ENCODE results near the gene SMARCB1. TPM values are rescaled to one million over a fixed set of nuclear protein-coding genes. Genes with fewer than 3 reads are reported as not detected.

SMARCB1 gene
- total RNA-seq, 1 experiment from 2014 or later: 80.2 TPM

DNA sequence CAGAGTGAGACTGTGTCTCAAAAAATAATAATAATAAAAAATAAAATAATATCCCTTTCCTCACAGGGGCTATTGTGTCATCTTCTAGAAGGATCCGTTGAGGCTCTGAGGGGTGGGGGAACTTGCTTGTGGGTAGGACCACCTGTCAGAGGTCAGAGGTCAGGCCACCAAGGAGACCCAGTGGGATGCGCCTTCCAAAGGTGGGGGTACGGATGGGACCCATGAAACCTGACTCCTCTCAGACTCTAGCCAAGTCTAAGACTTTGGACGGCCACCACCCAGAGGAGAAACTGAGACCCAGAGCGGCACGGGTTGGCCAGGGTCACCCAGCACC, 14.5 kb upstream of the SMARCB1 start:
- Histone ChIP-seq H2AFZ (peak overlapping the region; percentile 74; the same call in 1 of the 2 replicates), H3K4me1 (replicated peaks; ENCODE audit: insufficient read depth) (peaks cover 3% of the 10 kb centered on the region; the same call in 1 of the 2 replicates), H3K36me3 (ENCODE audit: low read depth) (no peaks in the 10 kb centered on the region), H3K27ac (no peak overlapping the region), H3K79me2 (ENCODE audit: low read depth) (peaks cover under 1% of the 10 kb centered on the region; the same call in 1 of the 2 replicates), H3K4me3 (peak overlapping the region; percentile 51; the same call in 1 of the 2 replicates), H3F3A (ENCODE audit: insufficient read depth, low read depth) (peaks cover 31% of the 10 kb centered on the region; the same call in 1 of the 2 replicates), H3K9me3 (ENCODE audit: insufficient read depth, low read depth) (no peaks in the 10 kb centered on the region), H3K9me2 (ENCODE audit: insufficient read depth) (no peaks in the 10 kb centered on the region), H3K4me2 (peak overlapping the region; percentile 90), H3K27me3 (ENCODE audit: insufficient read depth, low read depth) (no peaks in the 10 kb centered on the region), H4K20me1 (ENCODE audit: insufficient read depth) (no peaks in the 10 kb centered on the region)
- CTCF ChIA-PET: interaction anchor here (1.0 kb wide), 1 partner anchor 85 kb away, joined by 9 read pairs; the partner anchor contains the start of gene SLC2A11
- BruUV-seq (replicated peaks): no TSS peak
- TF ChIP-seq, protein P1, sequence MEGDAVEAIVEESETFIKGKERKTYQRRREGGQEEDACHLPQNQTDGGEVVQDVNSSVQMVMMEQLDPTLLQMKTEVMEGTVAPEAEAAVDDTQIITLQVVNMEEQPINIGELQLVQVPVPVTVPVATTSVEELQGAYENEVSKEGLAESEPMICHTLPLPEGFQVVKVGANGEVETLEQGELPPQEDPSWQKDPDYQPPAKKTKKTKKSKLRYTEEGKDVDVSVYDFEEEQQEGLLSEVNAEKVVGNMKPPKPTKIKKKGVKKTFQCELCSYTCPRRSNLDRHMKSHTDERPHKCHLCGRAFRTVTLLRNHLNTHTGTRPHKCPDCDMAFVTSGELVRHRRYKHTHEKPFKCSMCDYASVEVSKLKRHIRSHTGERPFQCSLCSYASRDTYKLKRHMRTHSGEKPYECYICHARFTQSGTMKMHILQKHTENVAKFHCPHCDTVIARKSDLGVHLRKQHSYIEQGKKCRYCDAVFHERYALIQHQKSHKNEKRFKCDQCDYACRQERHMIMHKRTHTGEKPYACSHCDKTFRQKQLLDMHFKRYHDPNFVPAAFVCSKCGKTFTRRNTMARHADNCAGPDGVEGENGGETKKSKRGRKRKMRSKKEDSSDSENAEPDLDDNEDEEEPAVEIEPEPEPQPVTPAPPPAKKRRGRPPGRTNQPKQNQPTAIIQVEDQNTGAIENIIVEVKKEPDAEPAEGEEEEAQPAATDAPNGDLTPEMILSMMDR (conservative IDR thresholded peaks at IDR 0.05): no peak
- no peak for TF ChIP-seq EZH2 (IDR thresholded peaks at IDR 0.05; ENCODE audit: low read depth)
- POLR2A ChIA-PET (ENCODE audit: unreplicated experiment): no interaction called here
- intact Hi-C loops (cut with micrococcal nuclease; ENCODE audit: unreplicated experiment): no loop called here
- DNase-seq: no peak

DNA sequence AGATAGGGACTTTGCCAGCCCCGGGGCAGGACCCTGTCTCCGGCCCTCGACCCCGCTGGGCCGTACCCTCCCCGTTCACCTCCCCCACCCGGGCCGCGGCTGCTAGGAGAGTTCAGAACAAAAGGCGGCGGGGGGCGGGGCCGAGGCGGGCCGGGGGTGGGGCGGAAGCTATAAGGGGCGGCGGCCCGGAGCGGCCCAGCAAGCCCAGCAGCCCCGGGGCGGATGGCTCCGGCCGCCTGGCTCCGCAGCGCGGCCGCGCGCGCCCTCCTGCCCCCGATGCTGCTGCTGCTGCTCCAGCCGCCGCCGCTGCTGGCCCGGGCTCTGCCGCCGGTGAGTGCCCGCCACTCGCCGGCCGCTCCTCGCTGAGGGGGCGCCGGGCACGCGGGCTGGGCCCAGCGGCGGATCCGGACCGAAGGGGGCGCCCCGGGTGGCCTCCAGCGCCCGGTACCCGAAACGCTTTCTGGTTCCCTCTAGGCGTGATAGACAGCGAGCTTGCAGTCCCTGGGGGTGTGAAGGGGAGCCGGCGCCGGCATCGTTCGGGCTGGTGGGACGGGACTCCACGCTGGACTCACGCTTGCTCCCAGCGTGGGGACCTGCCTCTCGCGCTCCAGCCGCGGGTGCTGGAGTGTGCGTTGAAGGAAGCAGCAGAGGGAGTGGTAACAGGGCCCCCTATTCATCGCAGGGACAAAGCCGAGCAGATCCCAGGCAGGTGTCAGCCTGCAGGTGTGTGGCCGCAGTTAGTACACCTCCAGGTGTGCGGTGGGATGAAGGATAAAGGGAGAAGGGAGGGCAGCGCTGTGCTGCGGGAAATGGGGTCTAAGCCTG, 13.9 kb upstream of the SMARCB1 start, which contains the start of gene MMP11:
Gene MMP11, plus strand, starts transcription at position 201 of the 825 bp plus-strand sequence. Its CDS starts 22 bp downstream, at position 223.
- Histone ChIP-seq H3K27me3 (ENCODE audit: insufficient read depth, low read depth) (no peaks in the 10 kb centered on the region), H4K20me1 (ENCODE audit: insufficient read depth) (no peaks in the 10 kb centered on the region), H2AFZ (peak within 1 kb of the TSS; percentile 74; the same call in 1 of the 2 replicates), H3F3A (ENCODE audit: insufficient read depth, low read depth) (peaks cover 31% of the 10 kb centered on the region; the same call in 1 of the 2 replicates), H3K79me2 (ENCODE audit: low read depth) (no peaks in the 10 kb centered on the region), H3K36me3 (ENCODE audit: low read depth) (no peaks in the 10 kb centered on the region), H3K27ac (no peak within 1 kb of the TSS), H3K4me3 (peak within 1 kb of the TSS; percentile 51; the same call in 1 of the 2 replicates), H3K9me2 (ENCODE audit: insufficient read depth) (no peaks in the 10 kb centered on the region), H3K4me2 (peak within 1 kb of the TSS; percentile 90), H3K9me3 (ENCODE audit: insufficient read depth, low read depth) (no peaks in the 10 kb centered on the region), H3K4me1 (replicated peaks; ENCODE audit: insufficient read depth) (peaks cover 3% of the 10 kb centered on the region; the same call in 1 of the 2 replicates)
- DNase-seq: peak in 1 of 2 experiments; percentile 30
- POLR2A ChIA-PET (ENCODE audit: unreplicated experiment): interaction anchor here (0.6 kb wide), 1 partner anchor 22 kb away, joined by 3 read pairs; the partner anchor contains the start of gene ZNF70
- BruUV-seq (replicated peaks): no TSS peak
- TF ChIP-seq, protein P1 (conservative IDR thresholded peaks at IDR 0.05): no peak
- no peak for TF ChIP-seq EZH2 (IDR thresholded peaks at IDR 0.05; ENCODE audit: low read depth)
- intact Hi-C loops (cut with micrococcal nuclease; ENCODE audit: unreplicated experiment): no loop called here
- CTCF ChIA-PET: interaction anchor here (1.0 kb wide), 1 partner anchor 85 kb away, joined by 9 read pairs; the partner anchor contains the start of gene SLC2A11

DNA sequence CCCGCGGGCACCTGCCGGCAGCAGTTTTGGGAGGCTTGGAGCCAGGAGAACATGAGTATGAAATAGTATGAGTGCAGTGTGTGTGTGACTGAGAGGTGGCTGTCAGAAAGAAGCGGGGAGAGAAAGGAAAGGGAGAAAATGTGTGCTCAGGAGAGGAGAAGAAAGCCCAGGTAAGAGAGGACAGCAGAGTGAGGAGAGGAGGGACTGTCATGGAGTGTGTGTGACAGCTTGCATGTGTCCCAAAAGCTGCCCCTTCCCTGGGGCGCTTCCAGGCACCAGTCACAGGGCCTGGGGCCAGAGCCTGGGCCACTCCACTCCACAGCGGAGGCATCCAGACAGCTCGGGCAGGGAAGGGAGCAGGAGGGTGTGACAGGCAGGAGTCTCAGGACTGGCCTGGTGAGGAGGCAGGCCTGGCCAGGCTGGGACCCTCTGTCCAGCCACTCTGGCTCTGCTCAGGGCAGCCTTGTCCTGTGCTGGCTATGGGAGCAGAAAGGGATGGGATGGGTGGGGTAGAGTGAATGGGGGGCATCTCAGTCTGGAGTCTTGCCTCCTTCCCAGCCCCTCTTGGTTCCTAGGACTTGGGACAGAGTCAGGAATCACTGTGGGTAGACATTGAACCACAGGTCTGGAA, 13.2 kb upstream of the SMARCB1 start:
- Histone ChIP-seq H3F3A (ENCODE audit: insufficient read depth, low read depth) (peaks cover 31% of the 10 kb centered on the region; the same call in 1 of the 2 replicates), H3K4me3 (no peak overlapping the region; the same call in 1 of the 2 replicates), H4K20me1 (ENCODE audit: insufficient read depth) (no peaks in the 10 kb centered on the region), H3K4me1 (replicated peaks; ENCODE audit: insufficient read depth) (peaks cover 3% of the 10 kb centered on the region; the same call in 1 of the 2 replicates), H3K36me3 (ENCODE audit: low read depth) (no peaks in the 10 kb centered on the region), H2AFZ (no peak overlapping the region), H3K4me2 (peak overlapping the region; percentile 90), H3K79me2 (ENCODE audit: low read depth) (no peaks in the 10 kb centered on the region), H3K9me3 (ENCODE audit: insufficient read depth, low read depth) (no peaks in the 10 kb centered on the region), H3K27ac (no peak overlapping the region), H3K27me3 (ENCODE audit: insufficient read depth, low read depth) (no peaks in the 10 kb centered on the region), H3K9me2 (ENCODE audit: insufficient read depth) (no peaks in the 10 kb centered on the region)
- POLR2A ChIA-PET (ENCODE audit: unreplicated experiment): interaction anchor here (0.8 kb wide), 1 partner anchor 16 kb away, joined by 5 read pairs; no protein-coding TSS in a partner anchor
- intact Hi-C loops (cut with micrococcal nuclease; ENCODE audit: unreplicated experiment): no loop called here
- TF ChIP-seq, protein P1 (conservative IDR thresholded peaks at IDR 0.05): no peak
- no peak for TF ChIP-seq EZH2 (IDR thresholded peaks at IDR 0.05; ENCODE audit: low read depth)
- DNase-seq: no peak
- CTCF ChIA-PET: no interaction called here
- BruUV-seq (replicated peaks): no TSS peak
